NB4 (cell line): ENCODE measurements around the gene COA6.

Experiments
- DNase-seq: peaks from one replicate; pipeline ENCODE4 v3.0.0; 2010; ENCODE audit warnings: low read depth
- H3K4me3 ChIP-seq: one replicate; pipeline ENCODE4 v1.5.1; 2011; ENCODE audit warnings: mild to moderate bottlenecking, low read depth, low read length, moderate library complexity
- MYC ChIP-seq: IDR thresholded peaks from 2 replicates; pipeline ENCODE4 v1.6.1; 2011; ENCODE audit warnings: low read depth, low read length
- POLR2A ChIP-seq: IDR thresholded peaks from 2 replicates; pipeline ENCODE4 v1.6.1; 2011; ENCODE audit warnings: mild to moderate bottlenecking; ENCODE audit not compliant: insufficient read length; ENCODE audit errors: extremely low read depth
- TF ChIP-seq, protein P1 (sequence below): IDR thresholded peaks from one replicate; pipeline ENCODE4 v1.5.1; 2012; ENCODE audit warnings: low read depth, low read length
- TF ChIP-seq, protein P2 (sequence below): IDR thresholded peaks from 2 replicates; pipeline ENCODE4 v1.6.1; 2011; ENCODE audit warnings: low read depth, low read length

The COA6 gene

DNA sequence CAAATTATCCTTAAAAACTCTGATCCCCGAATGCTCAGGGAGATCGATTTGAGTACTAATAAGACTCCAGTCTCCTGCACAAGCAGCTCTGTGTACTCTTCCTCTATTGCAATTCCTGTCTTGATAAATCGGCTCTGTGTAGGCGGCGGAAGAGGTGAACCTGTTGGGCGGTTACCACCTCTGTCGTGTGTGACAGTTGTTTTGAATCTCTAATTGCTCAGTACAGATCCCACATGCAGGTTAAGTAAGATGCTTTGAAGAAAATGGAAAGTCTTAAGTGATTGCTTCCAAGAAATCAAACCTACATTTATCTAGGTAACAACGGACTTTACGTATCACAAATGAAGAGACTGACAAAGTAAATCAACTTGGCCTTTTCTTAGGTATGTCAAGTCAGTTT lies 35.5 kb downstream of the COA6 start:
- H3K4me3 ChIP-seq = no peak overlapping the region
- TF ChIP-seq POLR2A = no peak
- TF ChIP-seq, protein P1, sequence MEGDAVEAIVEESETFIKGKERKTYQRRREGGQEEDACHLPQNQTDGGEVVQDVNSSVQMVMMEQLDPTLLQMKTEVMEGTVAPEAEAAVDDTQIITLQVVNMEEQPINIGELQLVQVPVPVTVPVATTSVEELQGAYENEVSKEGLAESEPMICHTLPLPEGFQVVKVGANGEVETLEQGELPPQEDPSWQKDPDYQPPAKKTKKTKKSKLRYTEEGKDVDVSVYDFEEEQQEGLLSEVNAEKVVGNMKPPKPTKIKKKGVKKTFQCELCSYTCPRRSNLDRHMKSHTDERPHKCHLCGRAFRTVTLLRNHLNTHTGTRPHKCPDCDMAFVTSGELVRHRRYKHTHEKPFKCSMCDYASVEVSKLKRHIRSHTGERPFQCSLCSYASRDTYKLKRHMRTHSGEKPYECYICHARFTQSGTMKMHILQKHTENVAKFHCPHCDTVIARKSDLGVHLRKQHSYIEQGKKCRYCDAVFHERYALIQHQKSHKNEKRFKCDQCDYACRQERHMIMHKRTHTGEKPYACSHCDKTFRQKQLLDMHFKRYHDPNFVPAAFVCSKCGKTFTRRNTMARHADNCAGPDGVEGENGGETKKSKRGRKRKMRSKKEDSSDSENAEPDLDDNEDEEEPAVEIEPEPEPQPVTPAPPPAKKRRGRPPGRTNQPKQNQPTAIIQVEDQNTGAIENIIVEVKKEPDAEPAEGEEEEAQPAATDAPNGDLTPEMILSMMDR = no peak
- no peak for DNase-seq

DNA sequence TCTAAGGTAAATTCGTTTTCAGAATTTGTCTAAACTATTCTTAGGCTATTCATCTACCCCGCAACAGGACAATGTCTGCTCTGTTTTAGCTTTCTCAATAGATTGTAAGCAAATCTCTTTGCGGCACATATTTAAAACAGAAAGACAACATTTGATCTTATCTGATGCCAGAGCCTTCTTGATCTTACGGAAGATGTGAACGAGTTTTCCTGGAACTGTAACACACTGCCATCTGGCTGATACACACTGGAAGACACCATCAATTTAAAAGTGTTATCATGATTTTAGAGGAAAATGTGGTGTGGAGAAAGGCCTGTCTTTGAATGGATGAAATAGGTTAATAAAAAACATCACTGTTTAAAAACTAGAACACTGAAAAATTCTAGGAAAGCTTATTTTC lies 36.1 kb downstream of the COA6 start:
- no peak overlapping the region for H3K4me3 ChIP-seq
- DNase-seq = no peak
- TF ChIP-seq, protein P2, sequence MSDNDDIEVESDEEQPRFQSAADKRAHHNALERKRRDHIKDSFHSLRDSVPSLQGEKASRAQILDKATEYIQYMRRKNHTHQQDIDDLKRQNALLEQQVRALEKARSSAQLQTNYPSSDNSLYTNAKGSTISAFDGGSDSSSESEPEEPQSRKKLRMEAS = no peak
- TF ChIP-seq POLR2A (no peak), MYC (no peak)
- TF ChIP-seq, protein P1 = no peak

DNA sequence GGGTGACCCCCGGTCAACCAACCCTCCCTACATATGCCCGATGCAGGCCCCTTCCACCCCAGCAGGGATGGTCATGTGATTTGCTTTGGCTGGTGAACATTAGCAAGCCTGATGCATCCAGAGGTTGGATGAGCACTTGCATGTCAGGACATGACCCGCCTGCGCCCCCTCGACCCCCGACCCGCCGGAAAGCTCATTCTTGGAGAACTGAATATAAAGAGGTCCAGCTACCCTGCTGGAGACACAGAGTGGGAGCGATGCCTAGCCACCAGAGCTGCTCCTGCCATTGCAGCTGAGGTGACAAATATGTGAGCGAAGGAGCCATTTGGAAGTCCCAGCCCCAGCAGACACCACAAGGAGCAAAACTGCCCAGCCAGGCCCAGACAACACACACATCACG lies 39.6 kb downstream of the COA6 start:
- no peak overlapping the region for H3K4me3 ChIP-seq
- no peak for DNase-seq
- TF ChIP-seq MYC (no peak), POLR2A (no peak)
- TF ChIP-seq, protein P2 = no peak
- TF ChIP-seq, protein P1 = no peak

DNA sequence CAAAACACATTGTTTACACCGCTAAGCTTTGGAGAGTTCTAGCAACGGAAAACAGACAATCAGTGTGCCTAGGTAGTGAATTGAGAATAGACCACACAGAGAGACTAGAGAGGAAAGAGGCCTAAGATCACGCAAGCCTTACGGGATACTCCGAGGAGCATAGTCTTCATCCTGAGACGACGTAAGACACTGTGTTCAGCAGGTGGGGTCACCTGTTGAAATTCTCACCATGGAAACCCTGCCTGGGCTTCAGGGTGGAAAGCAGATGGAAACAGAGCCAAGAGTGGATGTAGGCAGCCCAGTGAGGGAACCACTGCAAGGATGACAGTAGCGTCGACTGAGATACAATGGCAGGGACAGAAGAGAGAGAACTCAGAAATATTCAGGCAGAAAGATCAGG lies 40.2 kb downstream of the COA6 start:
- DNase-seq = no peak
- H3K4me3 ChIP-seq = no peak overlapping the region
- TF ChIP-seq, protein P1 = no peak
- TF ChIP-seq, protein P2 = no peak
- TF ChIP-seq POLR2A (no peak), MYC (no peak)

DNA sequence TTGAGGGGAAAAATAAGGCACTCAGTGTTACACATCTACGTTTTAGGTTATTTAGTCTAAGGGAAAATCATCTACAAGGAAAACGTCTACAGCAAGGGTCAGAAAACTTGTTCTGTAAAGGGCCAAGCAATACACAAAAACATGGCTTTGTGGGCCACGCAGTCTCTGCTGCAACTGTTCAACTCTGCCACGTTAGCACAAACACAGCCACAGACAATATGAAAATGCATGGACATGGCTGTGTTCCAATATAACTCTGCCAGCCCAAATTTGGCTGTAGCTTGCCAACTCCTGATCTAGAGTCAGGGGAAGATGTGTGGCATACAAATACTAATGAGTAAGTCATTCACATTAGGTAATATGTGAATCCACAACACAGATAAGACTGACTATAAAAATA lies 40.7 kb downstream of the COA6 start:
- H3K4me3 ChIP-seq = no peak overlapping the region
- no peak for TF ChIP-seq MYC
- DNase-seq = no peak

DNA sequence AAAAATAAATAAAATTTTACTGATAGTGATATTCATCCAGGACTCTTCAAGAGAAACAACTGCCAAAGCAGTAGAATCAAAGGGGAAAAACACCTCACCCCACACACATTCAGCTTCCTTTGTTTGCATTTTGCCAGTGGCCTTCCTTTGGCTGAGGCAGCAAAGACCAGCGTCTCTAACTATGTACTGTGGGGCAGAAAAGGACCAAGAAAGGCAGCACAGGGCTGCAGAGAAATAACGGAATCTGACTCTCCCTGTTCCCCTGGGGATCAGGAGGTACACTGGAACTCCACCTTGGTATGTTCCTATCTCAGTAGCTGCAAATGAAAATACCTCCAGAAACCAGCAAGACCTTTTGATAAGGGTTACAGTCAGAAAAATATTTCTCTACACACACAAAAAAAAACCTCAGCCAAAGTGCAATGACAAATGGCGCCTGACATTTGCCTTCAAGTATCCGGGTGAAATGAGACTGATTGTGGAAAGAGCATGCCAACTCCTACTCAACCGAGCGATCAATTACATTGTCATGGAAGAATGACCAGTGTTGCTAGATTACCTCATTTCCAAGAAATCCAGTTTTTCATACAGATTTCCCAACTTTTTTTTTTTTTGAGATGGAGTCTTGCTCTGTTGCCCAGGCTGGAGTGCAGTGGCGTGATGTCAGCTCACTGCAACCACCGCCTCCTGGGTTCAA lies 54.8 kb downstream of the COA6 start:
- no peak overlapping the region for H3K4me3 ChIP-seq
- no peak for DNase-seq
- TF ChIP-seq, protein P2 = no peak
- TF ChIP-seq POLR2A (no peak), MYC (no peak)
- TF ChIP-seq, protein P1 = no peak
